H9 (cell line): ENCODE results near the gene PPM1B. TPM values are rescaled to one million over a fixed set of nuclear protein-coding genes. Genes with fewer than 3 reads are reported as not detected.

Experiments
- DNase-seq: peaks from one replicate; pipeline ENCODE4 v3.0.0-alpha.2; 2017
- H2AFZ ChIP-seq: one replicate; pipeline ENCODE4 v1.6.1; 2013; ENCODE audit warnings: mild to moderate bottlenecking, low read length, control low read depth, moderate library complexity
- H2AK5ac ChIP-seq: 2 replicates; pipeline ENCODE4 v1.6.1; 2013; ENCODE audit warnings: low read length, control low read depth, mixed read lengths; ENCODE audit not compliant: insufficient read length
- H2BK120ac ChIP-seq: one replicate; pipeline ENCODE4 v1.6.1; 2013; ENCODE audit warnings: low read depth, mild to moderate bottlenecking, low read length, control low read depth, inconsistent platforms; ENCODE audit not compliant: poor library complexity, severe bottlenecking
- H2BK12ac ChIP-seq: 2 replicates; pipeline ENCODE4 v1.6.1; 2013; ENCODE audit warnings: low read length, control low read depth, mixed read lengths, low read depth; ENCODE audit not compliant: insufficient read length
- H2BK15ac ChIP-seq: 2 replicates; pipeline ENCODE4 v1.6.1; 2013; ENCODE audit warnings: low read depth, low read length, control low read depth
- H2BK20ac ChIP-seq: one replicate; pipeline ENCODE4 v1.6.1; 2013; ENCODE audit warnings: low read depth, mild to moderate bottlenecking, low read length, control low read depth, inconsistent platforms; ENCODE audit not compliant: poor library complexity, severe bottlenecking
- H2BK5ac ChIP-seq: 2 replicates; pipeline ENCODE4 v1.6.1; 2013; ENCODE audit warnings: low read length, control low read depth, mixed read lengths; ENCODE audit not compliant: insufficient read length
- H3K14ac ChIP-seq: 2 replicates; pipeline ENCODE4 v1.6.1; 2013; ENCODE audit warnings: low read length, control low read depth; ENCODE audit not compliant: insufficient read depth
- H3K18ac ChIP-seq: 2 replicates; pipeline ENCODE4 v1.6.1; 2013; ENCODE audit warnings: low read depth, mild to moderate bottlenecking, mixed read lengths, low read length, control low read depth; ENCODE audit not compliant: insufficient read length
- H3K23ac ChIP-seq: 2 replicates; pipeline ENCODE4 v1.6.1; 2013; ENCODE audit warnings: low read length, control low read depth, mixed read lengths, low read depth; ENCODE audit not compliant: insufficient read length
- H3K23me2 ChIP-seq: 2 replicates; pipeline ENCODE4 v1.6.1; 2013; ENCODE audit warnings: low read depth, mild to moderate bottlenecking, mixed read lengths, low read length, control low read depth; ENCODE audit not compliant: insufficient read length, poor library complexity, severe bottlenecking
- H3K27ac ChIP-seq: 2 replicates; pipeline ENCODE4 v1.5.1; 2013; ENCODE audit warnings: low read length, control low read depth, mixed read lengths, low read depth; ENCODE audit not compliant: insufficient read length
- H3K27me3 ChIP-seq: 2 replicates; pipeline ENCODE4 v1.6.1; 2013; ENCODE audit warnings: low read length, control low read depth, inconsistent platforms; ENCODE audit not compliant: insufficient read depth
- H3K4ac ChIP-seq: 2 replicates; pipeline ENCODE4 v1.6.1; 2013; ENCODE audit warnings: low read depth, mild to moderate bottlenecking, control low read depth, inconsistent platforms, low read length, moderate library complexity
- H3K4me1 ChIP-seq: 2 replicates; pipeline ENCODE4 v1.6.1; 2013; ENCODE audit warnings: low read length, control low read depth, inconsistent platforms; ENCODE audit not compliant: insufficient read depth
- H3K4me2 ChIP-seq: 2 replicates; pipeline ENCODE4 v1.6.1; 2013; ENCODE audit warnings: low read length, control low read depth, mixed read lengths; ENCODE audit not compliant: insufficient read length, insufficient read depth
- H3K56ac ChIP-seq: 2 replicates; pipeline ENCODE4 v1.6.1; 2013; ENCODE audit warnings: low read depth, mild to moderate bottlenecking, mixed read lengths, low read length, control low read depth; ENCODE audit not compliant: insufficient read length
- H3K79me1 ChIP-seq: 2 replicates; pipeline ENCODE4 v1.6.1; 2013; ENCODE audit warnings: low read depth, mild to moderate bottlenecking, moderate library complexity, low read length, control low read depth, inconsistent platforms; ENCODE audit not compliant: insufficient read depth, poor library complexity, severe bottlenecking
- H3K79me2 ChIP-seq: 2 replicates; pipeline ENCODE4 v1.6.1; 2013; ENCODE audit warnings: low read length, control low read depth, inconsistent platforms; ENCODE audit not compliant: insufficient read depth
- H3K9ac ChIP-seq: 2 replicates; pipeline ENCODE4 v1.6.1; 2013; ENCODE audit warnings: low read length, control low read depth, mixed read lengths; ENCODE audit not compliant: insufficient read length; ENCODE audit errors: extremely low read depth
- H3K9me3 ChIP-seq: one replicate; pipeline ENCODE4 v1.6.1; 2013; ENCODE audit warnings: low read depth, low read length, inconsistent platforms; ENCODE audit not compliant: control insufficient read depth
- H3T11ph ChIP-seq: one replicate; pipeline ENCODE4 v1.6.1; 2013; ENCODE audit warnings: mild to moderate bottlenecking, low read length, control low read depth, inconsistent platforms
- H4K20me1 ChIP-seq: one replicate; pipeline ENCODE4 v1.6.1; 2013; ENCODE audit not compliant: control insufficient read depth, insufficient read length, insufficient read depth
- H4K5ac ChIP-seq: 2 replicates; pipeline ENCODE4 v1.6.1; 2013; ENCODE audit warnings: low read depth, mild to moderate bottlenecking, mixed read lengths, low read length, control low read depth; ENCODE audit not compliant: insufficient read length
- H4K8ac ChIP-seq: replicated peaks from 2 replicates; pipeline ENCODE4 v1.6.1; 2013; ENCODE audit warnings: low read length, control low read depth, mixed read lengths, low read depth; ENCODE audit not compliant: insufficient read length
- H4K91ac ChIP-seq: 2 replicates; pipeline ENCODE4 v1.6.1; 2013; ENCODE audit warnings: low read depth, mild to moderate bottlenecking, moderate library complexity, mixed read lengths, low read length, control low read depth; ENCODE audit not compliant: insufficient read length
- H3K27ac Mint-ChIP-seq, 3 experiments: 2 replicates in 2 of 3; 3 replicates in 1 of 3; pipeline ENCODE4 v1.8.0; 2020 to 2021; ENCODE audit warnings: mixed read lengths in 3 of 3, mild to moderate bottlenecking in 1 of 3, moderate library complexity in 1 of 3
- H3K27me3 Mint-ChIP-seq: 2 replicates; pipeline ENCODE4 v1.8.0; 2021; ENCODE audit warnings: low read depth, mild to moderate bottlenecking, moderate library complexity, mixed read lengths
- H3K36me3 Mint-ChIP-seq, 3 experiments: 2 replicates in 2 of 3; 3 replicates in 1 of 3; pipeline ENCODE4 v1.8.0; 2020 to 2021; ENCODE audit warnings: low read depth in 3 of 3, mixed read lengths in 3 of 3; ENCODE audit not compliant: insufficient read depth in 1 of 3
- H3K4me1 Mint-ChIP-seq, 2 experiments: 2 replicates each; pipeline ENCODE4 v1.8.0; 2020; ENCODE audit warnings: mixed read lengths in 2 of 2
- H3K4me3 Mint-ChIP-seq, 2 experiments: 2 replicates in 1 of 2; 3 replicates in 1 of 2; pipeline ENCODE4 v1.8.0; 2020 to 2021; ENCODE audit warnings: mild to moderate bottlenecking in 2 of 2, mixed read lengths in 2 of 2, moderate library complexity in 1 of 2
- H3K9me3 Mint-ChIP-seq, 2 experiments: 2 replicates in 1 of 2; 3 replicates in 1 of 2; pipeline ENCODE4 v1.8.0; 2020; ENCODE audit warnings: mild to moderate bottlenecking in 2 of 2, mixed read lengths in 2 of 2, moderate library complexity in 1 of 2
- CTCF ChIP-seq: fragments of 200-600 bp; sonication (generic); conservative IDR thresholded peaks from 3 replicates; pipeline ENCODE4 v1.8.0; 2021; ENCODE audit warnings: antibody characterized with exemption, mild to moderate bottlenecking
- WGBS: extraction: QIAGEN DNeasy Blood & Tissue Kit; methylation state at CpG from one replicate; pipeline ENCODE4 v1.1.7; 2013; ENCODE audit warnings: missing lambda C conversion rate, low lambda C conversion rate, mixed read lengths; ENCODE audit not compliant: insufficient read length; ENCODE audit errors: extremely low coverage; 5-methylcytosine and 5-hydroxymethylcytosine counted together
- total RNA-seq: library from RNA; stranded (reverse); gene quantifications from 2 replicates; pipeline ENCODE4 v1.2.1, GENCODE V29; 2021

The PPM1B gene
- total RNA-seq, 1 experiment from 2014 or later: 156 TPM

- peak overlapping the region in 1 of 2 experiments; percentile 40; a peak in 1 of 5 replicates for H3K4me3 Mint-ChIP-seq
- no peak overlapping the region for H3K4ac ChIP-seq
Measured at GRCh38 chr2:44188696-44189095, 20.0 kb downstream of the PPM1B start.

More at GRCh38 chr2:44188696-44189095, 20.0 kb downstream of the PPM1B start:
- H3K27ac Mint-ChIP-seq: peak overlapping the region; percentile 59 to 92 (median 87); a peak in 5 of 7 replicates
- Histone ChIP-seq H4K8ac (no peak overlapping the region), H3K4me2 (no peak overlapping the region), H2BK15ac (no peak overlapping the region), H3K27ac (no peak overlapping the region), H3K56ac (no peak overlapping the region), H3K14ac (no peak overlapping the region), H3T11ph (no peak overlapping the region), H3K79me1 (peaks cover 3% of the 10 kb centered on the region), H2AFZ (no peak overlapping the region), H3K4me1 (no peaks in the 10 kb centered on the region; the same call in 1 of the 2 replicates), H2BK12ac (no peak overlapping the region), H2BK20ac (no peak overlapping the region), H3K18ac (no peak overlapping the region), H2BK5ac (no peak overlapping the region), H4K20me1 (no peaks in the 10 kb centered on the region), H2AK5ac (no peak overlapping the region), H4K5ac (no peak overlapping the region), H3K23ac (no peak overlapping the region), H3K27me3 (no peaks in the 10 kb centered on the region), H3K9me3 (no peaks in the 10 kb centered on the region), H2BK120ac (peak overlapping the region; percentile 61), H3K79me2 (peaks cover 74% of the 10 kb centered on the region; the same call in 1 of the 2 replicates), H3K9ac (no peak overlapping the region), H3K23me2 (no peaks in the 10 kb centered on the region), H4K91ac (no peak overlapping the region)
- no peaks in the 10 kb centered on the region for H3K27me3 Mint-ChIP-seq
- TF ChIP-seq CTCF: no peak
- peaks cover 53% of the 10 kb centered on the region in 2 experiments for H3K4me1 Mint-ChIP-seq
- DNase-seq: no peak
- H3K36me3 Mint-ChIP-seq: peaks cover 10 to 34% (median 22%) of the 10 kb centered on the region in 3 experiments
- no CpG with 5 or more reads among the region's 3 CpGs for WGBS
- H3K9me3 Mint-ChIP-seq: no peaks in the 10 kb centered on the region
